ENCODE data around the gene NDFIP1.

NDFIP1 gene

DNA sequence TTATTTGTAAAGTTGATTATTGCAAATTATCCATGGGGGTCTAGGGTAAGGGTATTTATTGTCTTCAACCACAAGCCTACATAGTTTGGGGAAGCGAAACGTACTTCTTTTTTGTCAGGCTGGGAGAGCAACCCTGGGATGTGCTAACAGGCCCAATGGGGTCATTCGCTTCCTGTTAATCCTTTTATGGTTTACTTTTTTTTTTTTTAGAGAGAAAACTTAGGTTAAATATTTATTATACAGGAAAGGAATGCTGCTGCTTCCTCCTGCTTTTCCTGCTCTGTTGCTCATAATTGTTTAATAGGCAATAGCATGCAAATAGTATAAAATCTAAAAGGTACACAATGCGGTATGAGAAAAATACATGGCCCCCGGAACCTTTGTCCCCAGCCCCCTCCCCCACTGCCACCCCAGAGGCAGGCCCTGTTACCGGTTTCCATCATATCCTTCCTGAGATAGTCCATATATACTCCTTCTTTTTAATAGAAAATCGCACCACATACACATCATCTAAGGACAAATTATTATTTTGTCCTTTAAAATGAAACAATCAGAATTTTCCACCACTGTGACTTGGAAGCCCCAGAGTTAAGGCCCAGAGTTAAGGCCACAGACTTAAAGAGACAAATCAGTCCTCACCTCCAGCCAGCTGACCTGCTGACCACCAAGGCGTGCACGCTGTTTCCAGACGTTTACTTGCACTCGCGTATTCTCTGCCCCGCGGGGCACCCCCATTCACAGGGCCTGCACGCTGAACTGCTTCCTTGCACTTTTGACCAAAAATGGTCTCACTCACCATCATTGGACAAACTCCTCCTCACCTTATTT is 83.9 kb downstream of the NDFIP1 start:
- no peak for DNase-seq

GRCh38 chr5:142193114-142193428 is 84.5 kb downstream of the NDFIP1 start:
- no peak for DNase-seq

DNA sequence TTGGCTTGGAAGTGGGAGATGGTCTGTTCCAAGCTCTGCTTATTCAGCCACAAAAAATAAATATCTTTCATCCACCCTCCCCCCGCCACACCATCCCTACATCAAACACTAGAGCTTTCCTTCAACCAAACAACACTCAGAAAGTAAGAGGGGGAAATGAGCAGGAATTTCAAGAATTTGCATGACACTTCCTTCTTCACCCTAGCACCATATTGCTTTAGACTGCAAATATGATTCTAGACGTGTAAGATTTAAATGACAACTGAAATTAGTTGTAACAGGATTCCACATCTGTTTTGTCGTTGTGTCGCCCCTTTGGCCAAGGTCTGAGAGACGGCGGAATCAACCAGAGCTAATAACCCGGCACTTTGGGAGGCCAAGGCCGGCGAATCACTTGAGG is 88.5 kb downstream of the NDFIP1 start:
- no peak for DNase-seq

DNA sequence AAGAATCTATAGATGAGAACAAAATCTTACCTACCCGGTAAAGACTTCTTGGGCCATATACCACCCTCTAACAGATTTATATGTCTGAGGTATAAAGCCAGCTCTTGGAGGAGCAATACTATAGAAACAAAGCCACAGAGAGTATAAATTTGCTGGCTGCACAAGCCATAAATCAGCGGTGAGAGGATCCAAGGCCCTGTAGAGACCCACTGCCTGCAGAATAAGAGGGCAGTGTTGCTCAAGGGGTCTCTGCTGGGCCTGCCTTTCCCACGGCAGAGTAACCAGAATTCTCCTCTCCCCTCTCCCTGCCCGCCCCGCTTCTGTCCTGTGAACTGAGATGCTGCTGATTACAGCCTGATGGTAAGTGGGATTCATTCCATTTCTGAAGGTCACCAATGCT is 89.2 kb downstream of the NDFIP1 start:
- no peak for DNase-seq

DNA sequence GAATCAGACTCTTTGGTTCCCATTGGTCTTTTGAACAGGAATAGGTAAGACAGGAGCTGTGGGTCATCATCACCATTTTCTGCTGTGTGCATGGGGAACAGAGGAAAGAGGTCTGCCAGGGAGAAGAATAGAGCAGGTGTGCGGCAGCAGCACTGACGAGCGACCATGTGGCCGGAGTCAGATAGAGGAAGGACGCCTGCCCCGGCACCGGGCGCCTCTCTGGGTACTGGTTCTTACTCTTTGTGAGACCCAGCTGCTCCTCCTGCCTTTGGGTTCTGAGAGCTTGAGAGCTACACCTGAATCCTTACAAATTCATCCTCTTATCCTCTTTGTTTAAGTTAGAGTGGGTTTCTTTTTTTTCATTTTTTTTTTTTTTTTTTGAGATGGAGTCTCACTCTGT is 90.8 kb downstream of the NDFIP1 start:
- no peak for DNase-seq

- DNase-seq, result no peak
Measured at GRCh38 chr5:142200387-142200786, 91.8 kb downstream of the NDFIP1 start.

GRCh38 chr5:142201471-142201887 is 92.9 kb downstream of the NDFIP1 start:
- DNase-seq, result no peak

DNA sequence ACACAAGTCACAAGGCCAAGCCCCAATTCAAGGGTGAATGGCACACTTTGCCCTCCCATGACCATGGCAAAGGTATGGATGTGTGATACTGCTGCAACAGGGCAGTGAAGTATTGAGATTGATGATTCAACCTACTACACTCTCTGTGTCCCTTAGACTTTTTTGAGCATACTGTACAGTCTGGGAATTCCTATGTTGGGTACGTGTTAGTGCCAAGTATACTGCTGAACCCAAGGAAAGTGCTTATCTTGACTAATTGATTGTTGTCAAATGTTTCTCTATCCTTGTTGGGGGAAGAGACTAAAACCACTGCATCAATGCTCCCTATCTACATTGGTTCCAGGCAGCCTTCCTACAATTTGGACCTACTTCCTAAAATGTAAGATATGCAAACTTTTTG is 93.7 kb downstream of the NDFIP1 start:
- no peak for DNase-seq
